IMR-90 (cell line): ENCODE data around the gene DNASE1L1. TPM values are rescaled to one million over a fixed set of nuclear protein-coding genes. Genes with fewer than 3 reads are reported as not detected.
A peak's percentile ranks its signal among the peaks of the same experiment; 100 is the strongest.

Experiments
- ATAC-seq: fragments of 200-7000 bp; cut with Tn5 transposase; 2 replicates; pipeline ENCODE4 v1.9.1; 2020; ENCODE audit warnings: low read depth, mild to moderate bottlenecking, moderate library complexity
- BruUV-seq: library from RNA; stranded (reverse); fragments of 400-500 nt; replicated peaks from 2 replicates; lab custom pipeline; 2021; lab: Mats Ljungman, UMichigan
- CTCF ChIA-PET: fragments of 300-600 bp; formaldehyde crosslinking; extraction: SDS; loops from one replicate; lab custom pipeline; 2021; ENCODE audit warnings: antibody characterized with exemption; lab: Yijun Ruan, JAX
- POLR2A ChIA-PET: fragments of 300-600 bp; sonication (Branson Sonifier 250); formaldehyde crosslinking; loops from one replicate; lab custom pipeline; 2022; ENCODE audit warnings: antibody characterized with exemption; ENCODE audit not compliant: unreplicated experiment; lab: Charles Lee
- DNase-seq: peaks from one replicate; pipeline ENCODE4 v3.0.0; 2013
- H2AFZ ChIP-seq: replicated peaks from 2 replicates; pipeline ENCODE3; 2013; ENCODE audit warnings: low read length, mild to moderate bottlenecking; ENCODE audit not compliant: poor library complexity
- H2AK5ac ChIP-seq: 2 replicates; pipeline ENCODE4 v1.6.1; 2013; ENCODE audit warnings: low read depth, low read length, inconsistent platforms
- H2AK9ac ChIP-seq: replicated peaks from 2 replicates; pipeline ENCODE3; 2013; ENCODE audit warnings: mild to moderate bottlenecking, low read depth, low read length, moderate library complexity; ENCODE audit not compliant: poor library complexity
- H2BK120ac ChIP-seq: 2 replicates; pipeline ENCODE4 v1.6.1; 2013; ENCODE audit warnings: low read depth, low read length, inconsistent platforms
- H2BK15ac ChIP-seq: 3 replicates; pipeline ENCODE4 v1.6.1; 2013; ENCODE audit warnings: low read depth, low read length, inconsistent platforms
- H2BK20ac ChIP-seq: 2 replicates; pipeline ENCODE4 v1.6.1; 2013; ENCODE audit warnings: low read depth, mild to moderate bottlenecking, inconsistent platforms, low read length, moderate library complexity
- H2BK5ac ChIP-seq: 2 replicates; pipeline ENCODE4 v1.6.1; 2013; ENCODE audit warnings: mild to moderate bottlenecking, low read depth, low read length, inconsistent platforms; ENCODE audit not compliant: poor library complexity, severe bottlenecking
- H3K14ac ChIP-seq: replicated peaks from 2 replicates; pipeline ENCODE4 v1.6.1; 2013; ENCODE audit warnings: low read depth, low read length, inconsistent platforms
- H3K18ac ChIP-seq: 2 replicates; pipeline ENCODE4 v1.6.1; 2013; ENCODE audit warnings: low read depth, low read length, control low read depth
- H3K23ac ChIP-seq: 2 replicates; pipeline ENCODE4 v1.6.1; 2013; ENCODE audit warnings: low read depth, low read length, inconsistent platforms
- H3K27ac ChIP-seq: 2 replicates; pipeline ENCODE4 v1.5.1; 2013; ENCODE audit warnings: mild to moderate bottlenecking, control low read depth, low read length; ENCODE audit not compliant: insufficient read depth
- H3K27me3 ChIP-seq: 2 replicates; pipeline ENCODE4 v1.6.1; 2013; ENCODE audit warnings: low read length; ENCODE audit not compliant: control insufficient read depth, insufficient read depth
- H3K36me3 ChIP-seq: 2 replicates; pipeline ENCODE4 v1.6.1; 2013; ENCODE audit warnings: low read length, mixed read lengths; ENCODE audit not compliant: control insufficient read depth, insufficient read depth
- H3K4ac ChIP-seq: 2 replicates; pipeline ENCODE4 v1.6.1; 2013; ENCODE audit warnings: low read depth, low read length, inconsistent platforms
- H3K4me1 ChIP-seq: 2 replicates; pipeline ENCODE4 v1.6.1; 2013; ENCODE audit warnings: low read length, mixed read lengths; ENCODE audit not compliant: control insufficient read depth, insufficient read depth
- H3K4me2 ChIP-seq: 2 replicates; pipeline ENCODE4 v1.6.1; 2013; ENCODE audit warnings: low read depth, mild to moderate bottlenecking, control low read depth, low read length, moderate library complexity
- H3K4me3 ChIP-seq: 2 replicates; pipeline ENCODE4 v1.5.1; 2013; ENCODE audit warnings: low read depth, mild to moderate bottlenecking, control low read depth, low read length, moderate library complexity; ENCODE audit not compliant: insufficient read depth
- H3K56ac ChIP-seq: 2 replicates; pipeline ENCODE4 v1.6.1; 2013; ENCODE audit warnings: low read length, inconsistent platforms; ENCODE audit not compliant: insufficient read depth; ENCODE audit errors: extremely low read depth
- H3K79me1 ChIP-seq, 2 experiments: 2 replicates each; pipeline ENCODE4 v1.6.1; 2013; ENCODE audit warnings: low read length in 2 of 2, inconsistent platforms in 1 of 2, low read depth in 1 of 2
- H3K9ac ChIP-seq: 2 replicates; pipeline ENCODE4 v1.6.1; 2013; ENCODE audit warnings: low read depth, low read length, control low read depth
- H3K9me1 ChIP-seq: 2 replicates; pipeline ENCODE4 v1.6.1; 2013; ENCODE audit warnings: low read length, inconsistent platforms; ENCODE audit not compliant: insufficient read depth
- H3K9me3 ChIP-seq: 2 replicates; pipeline ENCODE4 v1.6.1; 2013; ENCODE audit warnings: low read length; ENCODE audit not compliant: control insufficient read depth, insufficient read depth
- H4K20me1 ChIP-seq: 2 replicates; pipeline ENCODE4 v1.6.1; 2013; ENCODE audit warnings: low read length, inconsistent platforms; ENCODE audit not compliant: insufficient read depth
- H4K5ac ChIP-seq: 2 replicates; pipeline ENCODE4 v1.6.1; 2013; ENCODE audit warnings: mild to moderate bottlenecking, low read depth, low read length, control low read depth
- H4K8ac ChIP-seq, 2 experiments: 2 replicates each; pipeline ENCODE4 v1.6.1; 2013; ENCODE audit warnings: low read depth in 2 of 2, low read length in 2 of 2, control low read depth in 1 of 2, inconsistent platforms in 1 of 2
- H4K91ac ChIP-seq: 2 replicates; pipeline ENCODE4 v1.6.1; 2013; ENCODE audit warnings: low read depth, low read length, inconsistent platforms; ENCODE audit not compliant: insufficient read depth
- BHLHE40 ChIP-seq: fragments of 150-350 bp; IDR thresholded peaks from 2 replicates; pipeline ENCODE4 v1.6.1; 2016; ENCODE audit warnings: mild to moderate bottlenecking, low read depth, low read length
- ELK1 ChIP-seq: fragments of 150-350 bp; IDR thresholded peaks from 2 replicates; pipeline ENCODE4 v1.6.1; 2016; ENCODE audit warnings: low read depth, mild to moderate bottlenecking, low read length, moderate library complexity, borderline replicate concordance
- POLR2A ChIP-seq: IDR thresholded peaks from 2 replicates; pipeline ENCODE4 v1.6.1; 2012; ENCODE audit warnings: mild to moderate bottlenecking, low read depth, low read length
- SMC3 ChIP-seq: fragments of 150-350 bp; IDR thresholded peaks from 2 replicates; pipeline ENCODE4 v1.6.1; 2016; ENCODE audit warnings: low read depth, mild to moderate bottlenecking, antibody characterized with exemption, low read length, moderate library complexity
- WGBS, 2 experiments: methylation state at CpG; one replicate each; pipeline versions ENCODE4 v1.1.5 to v1.1.7; 2013; ENCODE audit warnings: missing lambda C conversion rate in 2 of 2; ENCODE audit not compliant: insufficient read length in 1 of 2; ENCODE audit errors: extremely low coverage in 2 of 2; 5-methylcytosine and 5-hydroxymethylcytosine counted together
- dilution Hi-C: fragments of 300-500 bp; cut with HindIII; formaldehyde crosslinking; loops from one replicate; pipeline ENCODE4 v1.14.3; 2018; ENCODE audit warnings: low sequenced_read_pairs; ENCODE audit not compliant: unreplicated experiment
- in situ Hi-C: fragments of 300-500 bp; cut with MboI; formaldehyde crosslinking; loops from 3 replicates; pipeline ENCODE4 v1.14.3; 2019; ENCODE audit warnings: low sequenced_read_pairs, inconsistent platforms, mixed read lengths
- intact Hi-C: fragments of 100-400 bp; cut with micrococcal nuclease; formaldehyde crosslinking; loops from 2 replicates; pipeline ENCODE4 v1.10.0; 2022
- polyA plus RNA-seq, 3 experiments: library from polyadenylated mRNA; depleted of rRNA; stranded (reverse); fragments of >200 nt; gene quantifications; 2 replicates each; pipeline ENCODE4 v1.2.3, GENCODE V29; 2012; ENCODE audit warnings: low replicate concordance in 1 of 3
- total RNA-seq: library from RNA; depleted of rRNA; stranded (reverse); fragments of >200 nt; gene quantifications from 2 replicates; pipeline ENCODE4 v1.2.3, GENCODE V29; 2012

DNASE1L1 gene
- total and polyA plus RNA-seq, 2 of the 4 experiments (the other 2 are of a cell fraction): 51.4 to 55.5 TPM

GRCh38 chrX:154458116-154458953 is 49.3 kb upstream of the DNASE1L1 start, which contains the start of gene PLXNA3:
Gene PLXNA3, plus strand, starts transcription at chrX:154458281. Its CDS starts 1,903 bp downstream, at chrX:154460184.
- H2AFZ ChIP-seq: peak within 1 kb of the TSS; percentile 89
- H2BK5ac ChIP-seq: peak within 1 kb of the TSS; percentile 97
- peaks cover 4% of the 10 kb centered on the region; the same call in 1 of the 2 replicates for H3K4me1 ChIP-seq
- CTCF ChIA-PET: no interaction called here
- H3K36me3 ChIP-seq: peaks cover 28% of the 10 kb centered on the region
- H2BK120ac ChIP-seq: 0 out of 2 replicates have a peak within 1 kb of the TSS, but pooled peaks have one; percentile 40
- in situ Hi-C loops (no loop called here), dilution Hi-C loops (no loop called here), intact Hi-C loops (no loop called here)
- peak within 1 kb of the TSS; percentile 94 for H3K23ac ChIP-seq
- peak within 1 kb of the TSS; percentile 91 for H3K4ac ChIP-seq
- WGBS, 2 experiments: 23% methylated on average over 47 of the region's 88 CpGs; no CpG with 5 or more reads in 1 of the 2 experiments
- BruUV-seq: no TSS peak
- H3K27ac ChIP-seq: peak within 1 kb of the TSS; percentile 74
- peak within 1 kb of the TSS; percentile 84 for H3K4me2 ChIP-seq
- no peak within 1 kb of the TSS for H2BK20ac ChIP-seq
- peak within 1 kb of the TSS; percentile 91 for H3K14ac ChIP-seq
- H2AK5ac ChIP-seq: peak within 1 kb of the TSS; percentile 67
- H2BK15ac ChIP-seq: no peak within 1 kb of the TSS
- no peaks in the 10 kb centered on the region; the same call in 1 of the 2 replicates for H3K9me3 ChIP-seq
- H3K9ac ChIP-seq: peak within 1 kb of the TSS; percentile 71
- no peak for TF ChIP-seq SMC3
- TF ChIP-seq ELK1: no peak
- TF ChIP-seq POLR2A: peak; percentile 71; the same call in 1 of the 2 replicates
- TF ChIP-seq BHLHE40: peak; percentile 80
- peak within 1 kb of the TSS; percentile 74 for H3K4me3 ChIP-seq
- no peaks in the 10 kb centered on the region for H3K27me3 ChIP-seq
- POLR2A ChIA-PET: no interaction called here
- peaks cover 0 to 16% of the 10 kb centered on the region in 2 experiments; a peak in 3 of 4 replicates for H3K79me1 ChIP-seq
- no peak within 1 kb of the TSS; the same call in 1 of the 2 replicates for H4K5ac ChIP-seq
- peak within 1 kb of the TSS; percentile 96 for H2AK9ac ChIP-seq
- DNase-seq: no peak
- peak within 1 kb of the TSS; percentile 61 for H3K56ac ChIP-seq
- H4K20me1 ChIP-seq: peaks cover 39% of the 10 kb centered on the region
- 0 out of 2 replicates have a peak within 1 kb of the TSS, but pooled peaks have one; percentile 28 for H4K91ac ChIP-seq
- peak; percentile 82 for ATAC-seq
- H3K9me1 ChIP-seq: no peaks in the 10 kb centered on the region
- no peak within 1 kb of the TSS for H3K18ac ChIP-seq
- peak within 1 kb of the TSS in 1 of 2 experiments; percentile 57; a peak in 1 of 4 replicates for H4K8ac ChIP-seq
